H9 (cell line): Measurements from ENCODE around the gene DLL3. TPM values are rescaled to one million over a fixed set of nuclear protein-coding genes. Genes with fewer than 3 reads are reported as not detected.

Experiments
- DNase-seq: peaks from one replicate; pipeline ENCODE4 v3.0.0-alpha.2; 2017
- H2AFZ ChIP-seq: one replicate; pipeline ENCODE4 v1.6.1; 2013; ENCODE audit warnings: mild to moderate bottlenecking, low read length, control low read depth, moderate library complexity
- H2AK5ac ChIP-seq: 2 replicates; pipeline ENCODE4 v1.6.1; 2013; ENCODE audit warnings: low read length, control low read depth, mixed read lengths; ENCODE audit not compliant: insufficient read length
- H2BK120ac ChIP-seq: one replicate; pipeline ENCODE4 v1.6.1; 2013; ENCODE audit warnings: low read depth, mild to moderate bottlenecking, low read length, control low read depth, inconsistent platforms; ENCODE audit not compliant: poor library complexity, severe bottlenecking
- H2BK12ac ChIP-seq: 2 replicates; pipeline ENCODE4 v1.6.1; 2013; ENCODE audit warnings: low read length, control low read depth, mixed read lengths, low read depth; ENCODE audit not compliant: insufficient read length
- H2BK15ac ChIP-seq: 2 replicates; pipeline ENCODE4 v1.6.1; 2013; ENCODE audit warnings: low read depth, low read length, control low read depth
- H2BK20ac ChIP-seq: one replicate; pipeline ENCODE4 v1.6.1; 2013; ENCODE audit warnings: low read depth, mild to moderate bottlenecking, low read length, control low read depth, inconsistent platforms; ENCODE audit not compliant: poor library complexity, severe bottlenecking
- H2BK5ac ChIP-seq: 2 replicates; pipeline ENCODE4 v1.6.1; 2013; ENCODE audit warnings: low read length, control low read depth, mixed read lengths; ENCODE audit not compliant: insufficient read length
- H3K14ac ChIP-seq: 2 replicates; pipeline ENCODE4 v1.6.1; 2013; ENCODE audit warnings: low read length, control low read depth; ENCODE audit not compliant: insufficient read depth
- H3K18ac ChIP-seq: 2 replicates; pipeline ENCODE4 v1.6.1; 2013; ENCODE audit warnings: low read depth, mild to moderate bottlenecking, mixed read lengths, low read length, control low read depth; ENCODE audit not compliant: insufficient read length
- H3K23ac ChIP-seq: 2 replicates; pipeline ENCODE4 v1.6.1; 2013; ENCODE audit warnings: low read length, control low read depth, mixed read lengths, low read depth; ENCODE audit not compliant: insufficient read length
- H3K23me2 ChIP-seq: 2 replicates; pipeline ENCODE4 v1.6.1; 2013; ENCODE audit warnings: low read depth, mild to moderate bottlenecking, mixed read lengths, low read length, control low read depth; ENCODE audit not compliant: insufficient read length, poor library complexity, severe bottlenecking
- H3K27ac ChIP-seq: 2 replicates; pipeline ENCODE4 v1.5.1; 2013; ENCODE audit warnings: low read length, control low read depth, mixed read lengths, low read depth; ENCODE audit not compliant: insufficient read length
- H3K27me3 ChIP-seq: 2 replicates; pipeline ENCODE4 v1.6.1; 2013; ENCODE audit warnings: low read length, control low read depth, inconsistent platforms; ENCODE audit not compliant: insufficient read depth
- H3K4ac ChIP-seq: 2 replicates; pipeline ENCODE4 v1.6.1; 2013; ENCODE audit warnings: low read depth, mild to moderate bottlenecking, control low read depth, inconsistent platforms, low read length, moderate library complexity
- H3K4me1 ChIP-seq: 2 replicates; pipeline ENCODE4 v1.6.1; 2013; ENCODE audit warnings: low read length, control low read depth, inconsistent platforms; ENCODE audit not compliant: insufficient read depth
- H3K4me2 ChIP-seq: 2 replicates; pipeline ENCODE4 v1.6.1; 2013; ENCODE audit warnings: low read length, control low read depth, mixed read lengths; ENCODE audit not compliant: insufficient read length, insufficient read depth
- H3K56ac ChIP-seq: 2 replicates; pipeline ENCODE4 v1.6.1; 2013; ENCODE audit warnings: low read depth, mild to moderate bottlenecking, mixed read lengths, low read length, control low read depth; ENCODE audit not compliant: insufficient read length
- H3K79me1 ChIP-seq: 2 replicates; pipeline ENCODE4 v1.6.1; 2013; ENCODE audit warnings: low read depth, mild to moderate bottlenecking, moderate library complexity, low read length, control low read depth, inconsistent platforms; ENCODE audit not compliant: insufficient read depth, poor library complexity, severe bottlenecking
- H3K79me2 ChIP-seq: 2 replicates; pipeline ENCODE4 v1.6.1; 2013; ENCODE audit warnings: low read length, control low read depth, inconsistent platforms; ENCODE audit not compliant: insufficient read depth
- H3K9ac ChIP-seq: 2 replicates; pipeline ENCODE4 v1.6.1; 2013; ENCODE audit warnings: low read length, control low read depth, mixed read lengths; ENCODE audit not compliant: insufficient read length; ENCODE audit errors: extremely low read depth
- H3K9me3 ChIP-seq: one replicate; pipeline ENCODE4 v1.6.1; 2013; ENCODE audit warnings: low read depth, low read length, inconsistent platforms; ENCODE audit not compliant: control insufficient read depth
- H3T11ph ChIP-seq: one replicate; pipeline ENCODE4 v1.6.1; 2013; ENCODE audit warnings: mild to moderate bottlenecking, low read length, control low read depth, inconsistent platforms
- H4K20me1 ChIP-seq: one replicate; pipeline ENCODE4 v1.6.1; 2013; ENCODE audit not compliant: control insufficient read depth, insufficient read length, insufficient read depth
- H4K5ac ChIP-seq: 2 replicates; pipeline ENCODE4 v1.6.1; 2013; ENCODE audit warnings: low read depth, mild to moderate bottlenecking, mixed read lengths, low read length, control low read depth; ENCODE audit not compliant: insufficient read length
- H4K8ac ChIP-seq: replicated peaks from 2 replicates; pipeline ENCODE4 v1.6.1; 2013; ENCODE audit warnings: low read length, control low read depth, mixed read lengths, low read depth; ENCODE audit not compliant: insufficient read length
- H4K91ac ChIP-seq: 2 replicates; pipeline ENCODE4 v1.6.1; 2013; ENCODE audit warnings: low read depth, mild to moderate bottlenecking, moderate library complexity, mixed read lengths, low read length, control low read depth; ENCODE audit not compliant: insufficient read length
- H3K27ac Mint-ChIP-seq, 3 experiments: 2 replicates in 2 of 3; 3 replicates in 1 of 3; pipeline ENCODE4 v1.8.0; 2020 to 2021; ENCODE audit warnings: mixed read lengths in 3 of 3, mild to moderate bottlenecking in 1 of 3, moderate library complexity in 1 of 3
- H3K27me3 Mint-ChIP-seq: 2 replicates; pipeline ENCODE4 v1.8.0; 2021; ENCODE audit warnings: low read depth, mild to moderate bottlenecking, moderate library complexity, mixed read lengths
- H3K36me3 Mint-ChIP-seq, 3 experiments: 2 replicates in 2 of 3; 3 replicates in 1 of 3; pipeline ENCODE4 v1.8.0; 2020 to 2021; ENCODE audit warnings: low read depth in 3 of 3, mixed read lengths in 3 of 3; ENCODE audit not compliant: insufficient read depth in 1 of 3
- H3K4me1 Mint-ChIP-seq, 2 experiments: 2 replicates each; pipeline ENCODE4 v1.8.0; 2020; ENCODE audit warnings: mixed read lengths in 2 of 2
- H3K4me3 Mint-ChIP-seq, 2 experiments: 2 replicates in 1 of 2; 3 replicates in 1 of 2; pipeline ENCODE4 v1.8.0; 2020 to 2021; ENCODE audit warnings: mild to moderate bottlenecking in 2 of 2, mixed read lengths in 2 of 2, moderate library complexity in 1 of 2
- H3K9me3 Mint-ChIP-seq, 2 experiments: 2 replicates in 1 of 2; 3 replicates in 1 of 2; pipeline ENCODE4 v1.8.0; 2020; ENCODE audit warnings: mild to moderate bottlenecking in 2 of 2, mixed read lengths in 2 of 2, moderate library complexity in 1 of 2
- WGBS: extraction: QIAGEN DNeasy Blood & Tissue Kit; methylation state at CpG from one replicate; pipeline ENCODE4 v1.1.7; 2013; ENCODE audit warnings: missing lambda C conversion rate, low lambda C conversion rate, mixed read lengths; ENCODE audit not compliant: insufficient read length; ENCODE audit errors: extremely low coverage; 5-methylcytosine and 5-hydroxymethylcytosine counted together
- total RNA-seq: library from RNA; stranded (reverse); gene quantifications from 2 replicates; pipeline ENCODE4 v1.2.1, GENCODE V29; 2021
- TF ChIP-seq, protein P1 (sequence below): fragments of 200-600 bp; sonication (generic); conservative IDR thresholded peaks from 3 replicates; pipeline ENCODE4 v1.8.0; 2021; ENCODE audit warnings: antibody characterized with exemption, mild to moderate bottlenecking

The DLL3 gene
- total RNA-seq, 1 experiment from 2014 or later = 2.5 TPM

DNA sequence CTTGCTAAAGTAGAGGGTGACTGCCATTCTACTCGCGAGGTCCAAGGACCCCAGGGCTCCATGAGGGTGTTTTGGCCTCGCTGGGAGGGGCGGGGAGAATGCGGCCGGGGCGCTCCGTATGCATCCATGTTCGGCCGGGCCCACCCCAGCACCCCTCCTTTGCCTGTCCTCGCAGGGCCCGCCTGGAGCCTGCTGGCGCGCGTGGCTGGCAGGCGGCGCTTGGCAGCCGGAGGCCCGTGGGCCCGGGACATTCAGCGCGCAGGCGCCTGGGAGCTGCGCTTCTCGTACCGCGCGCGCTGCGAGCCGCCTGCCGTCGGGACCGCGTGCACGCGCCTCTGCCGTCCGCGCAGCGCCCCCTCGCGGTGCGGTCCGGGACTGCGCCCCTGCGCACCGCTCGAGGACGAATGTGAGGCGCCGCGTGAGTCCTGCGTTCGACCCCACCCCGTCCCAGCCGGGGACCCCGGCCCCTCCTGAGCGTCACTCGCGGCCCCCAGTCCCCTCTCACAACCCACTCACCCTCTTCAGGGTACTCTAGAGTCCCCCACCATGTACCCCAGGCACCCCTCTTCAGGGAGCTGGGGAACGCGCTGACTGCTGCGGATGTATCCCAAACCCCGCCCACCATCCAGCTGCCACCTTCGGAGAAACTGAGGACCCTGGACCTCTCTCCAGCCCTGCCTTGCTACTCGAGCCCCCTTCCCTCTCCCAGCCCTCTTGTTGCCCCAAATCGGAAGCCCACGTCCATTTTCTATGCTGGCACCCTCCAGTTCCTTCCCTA, 4.1 kb downstream of the DLL3 start:
- Histone ChIP-seq H4K8ac (no peak overlapping the region), H3K27ac (no peak overlapping the region), H3K56ac (no peak overlapping the region), H3K23me2 (peaks cover 17% of the 10 kb centered on the region), H3K14ac (no peak overlapping the region), H2BK5ac (no peak overlapping the region), H4K20me1 (no peaks in the 10 kb centered on the region), H3K27me3 (peaks cover 20% of the 10 kb centered on the region; the same call in 1 of the 2 replicates), H3K9me3 (no peaks in the 10 kb centered on the region), H3K18ac (no peak overlapping the region), H2AK5ac (no peak overlapping the region), H3K79me2 (no peaks in the 10 kb centered on the region), H3K9ac (no peak overlapping the region), H3K4me1 (no peaks in the 10 kb centered on the region), H3T11ph (no peak overlapping the region), H3K79me1 (no peaks in the 10 kb centered on the region), H3K23ac (no peak overlapping the region), H2BK12ac (no peak overlapping the region), H2BK20ac (no peak overlapping the region), H2BK120ac (no peak overlapping the region), H2AFZ (no peak overlapping the region), H3K4me2 (no peak overlapping the region), H4K5ac (no peak overlapping the region), H4K91ac (no peak overlapping the region), H2BK15ac (no peak overlapping the region), H3K4ac (no peak overlapping the region)
- peak; percentile 81 for DNase-seq
- no CpG with 5 or more reads among the region's 69 CpGs for WGBS
- H3K4me1 Mint-ChIP-seq = peaks cover 14 to 18% of the 10 kb centered on the region in 2 experiments
- peaks cover 11 to 20% of the 10 kb centered on the region in 2 experiments for H3K9me3 Mint-ChIP-seq
- H3K27ac Mint-ChIP-seq = no peak overlapping the region
- peaks cover 0 to 16% (median 3%) of the 10 kb centered on the region in 3 experiments; a peak in 3 of 7 replicates for H3K36me3 Mint-ChIP-seq
- H3K4me3 Mint-ChIP-seq = peak overlapping the region in 1 of 2 experiments; percentile 55; a peak in 2 of 5 replicates
- TF ChIP-seq, protein P1, sequence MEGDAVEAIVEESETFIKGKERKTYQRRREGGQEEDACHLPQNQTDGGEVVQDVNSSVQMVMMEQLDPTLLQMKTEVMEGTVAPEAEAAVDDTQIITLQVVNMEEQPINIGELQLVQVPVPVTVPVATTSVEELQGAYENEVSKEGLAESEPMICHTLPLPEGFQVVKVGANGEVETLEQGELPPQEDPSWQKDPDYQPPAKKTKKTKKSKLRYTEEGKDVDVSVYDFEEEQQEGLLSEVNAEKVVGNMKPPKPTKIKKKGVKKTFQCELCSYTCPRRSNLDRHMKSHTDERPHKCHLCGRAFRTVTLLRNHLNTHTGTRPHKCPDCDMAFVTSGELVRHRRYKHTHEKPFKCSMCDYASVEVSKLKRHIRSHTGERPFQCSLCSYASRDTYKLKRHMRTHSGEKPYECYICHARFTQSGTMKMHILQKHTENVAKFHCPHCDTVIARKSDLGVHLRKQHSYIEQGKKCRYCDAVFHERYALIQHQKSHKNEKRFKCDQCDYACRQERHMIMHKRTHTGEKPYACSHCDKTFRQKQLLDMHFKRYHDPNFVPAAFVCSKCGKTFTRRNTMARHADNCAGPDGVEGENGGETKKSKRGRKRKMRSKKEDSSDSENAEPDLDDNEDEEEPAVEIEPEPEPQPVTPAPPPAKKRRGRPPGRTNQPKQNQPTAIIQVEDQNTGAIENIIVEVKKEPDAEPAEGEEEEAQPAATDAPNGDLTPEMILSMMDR = peak; percentile 95
- peaks cover 96% of the 10 kb centered on the region for H3K27me3 Mint-ChIP-seq
